HL-60 (cell line): Measurements from ENCODE around the gene CUL1.

Source experiments
- POLR2AphosphoS5 ChIP-seq: IDR thresholded peaks from 2 replicates; pipeline ENCODE4 v1.6.1; 2012; ENCODE audit warnings: low read depth
- TF ChIP-seq, protein P1 (sequence below): IDR thresholded peaks from one replicate; pipeline ENCODE4 v1.5.1; 2011; ENCODE audit warnings: low read length, control low read depth, inconsistent platforms; ENCODE audit not compliant: insufficient read depth
- TF ChIP-seq, protein P2 (sequence below): IDR thresholded peaks from 2 replicates; pipeline ENCODE4 v1.6.1; 2012; ENCODE audit warnings: low read depth; ENCODE audit not compliant: insufficient replicate concordance

DNA sequence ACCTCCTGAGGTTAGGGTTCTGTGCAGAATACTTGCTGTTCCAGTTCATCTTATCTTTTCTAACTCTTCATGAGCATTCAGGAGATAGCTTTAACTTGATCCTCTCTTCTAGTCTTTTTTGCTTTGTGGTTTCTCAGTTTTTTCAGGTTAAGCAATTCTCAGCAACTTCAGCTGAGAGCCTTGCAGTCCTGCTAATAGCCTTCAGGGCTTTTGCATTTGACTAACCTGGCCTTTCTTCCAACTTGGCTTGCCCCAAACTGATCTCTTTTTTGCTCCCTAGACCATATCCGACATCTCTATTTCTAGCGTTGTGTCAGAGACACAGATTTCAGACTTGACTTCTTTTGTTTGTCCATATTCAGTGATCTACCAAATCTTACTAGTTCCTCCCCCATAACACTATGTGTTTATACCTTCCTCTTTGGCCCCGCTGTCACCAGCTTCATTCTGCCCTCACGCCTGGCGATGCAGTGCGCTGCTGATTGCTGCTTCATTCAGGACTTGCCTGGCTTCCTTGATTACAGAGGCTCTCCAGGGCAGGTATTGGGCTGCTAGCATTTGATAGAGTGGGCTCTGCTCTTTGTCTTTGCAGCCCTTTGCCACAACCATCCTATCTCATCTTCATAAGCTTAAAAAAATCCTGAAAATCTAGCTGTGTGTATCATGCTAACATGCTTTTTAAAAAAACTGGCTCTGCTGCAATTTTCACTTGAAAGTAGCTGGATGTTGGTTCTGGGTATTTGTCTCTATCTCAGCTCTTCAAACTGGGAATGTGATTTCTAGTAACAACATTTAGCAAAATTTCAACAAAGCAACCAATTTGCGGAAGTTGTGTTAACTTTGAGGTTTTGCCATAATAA is 9.6 kb downstream of the CUL1 start:
- no peak for TF ChIP-seq POLR2AphosphoS5
- TF ChIP-seq, protein P1, sequence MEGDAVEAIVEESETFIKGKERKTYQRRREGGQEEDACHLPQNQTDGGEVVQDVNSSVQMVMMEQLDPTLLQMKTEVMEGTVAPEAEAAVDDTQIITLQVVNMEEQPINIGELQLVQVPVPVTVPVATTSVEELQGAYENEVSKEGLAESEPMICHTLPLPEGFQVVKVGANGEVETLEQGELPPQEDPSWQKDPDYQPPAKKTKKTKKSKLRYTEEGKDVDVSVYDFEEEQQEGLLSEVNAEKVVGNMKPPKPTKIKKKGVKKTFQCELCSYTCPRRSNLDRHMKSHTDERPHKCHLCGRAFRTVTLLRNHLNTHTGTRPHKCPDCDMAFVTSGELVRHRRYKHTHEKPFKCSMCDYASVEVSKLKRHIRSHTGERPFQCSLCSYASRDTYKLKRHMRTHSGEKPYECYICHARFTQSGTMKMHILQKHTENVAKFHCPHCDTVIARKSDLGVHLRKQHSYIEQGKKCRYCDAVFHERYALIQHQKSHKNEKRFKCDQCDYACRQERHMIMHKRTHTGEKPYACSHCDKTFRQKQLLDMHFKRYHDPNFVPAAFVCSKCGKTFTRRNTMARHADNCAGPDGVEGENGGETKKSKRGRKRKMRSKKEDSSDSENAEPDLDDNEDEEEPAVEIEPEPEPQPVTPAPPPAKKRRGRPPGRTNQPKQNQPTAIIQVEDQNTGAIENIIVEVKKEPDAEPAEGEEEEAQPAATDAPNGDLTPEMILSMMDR, result no peak
- TF ChIP-seq, protein P2, sequence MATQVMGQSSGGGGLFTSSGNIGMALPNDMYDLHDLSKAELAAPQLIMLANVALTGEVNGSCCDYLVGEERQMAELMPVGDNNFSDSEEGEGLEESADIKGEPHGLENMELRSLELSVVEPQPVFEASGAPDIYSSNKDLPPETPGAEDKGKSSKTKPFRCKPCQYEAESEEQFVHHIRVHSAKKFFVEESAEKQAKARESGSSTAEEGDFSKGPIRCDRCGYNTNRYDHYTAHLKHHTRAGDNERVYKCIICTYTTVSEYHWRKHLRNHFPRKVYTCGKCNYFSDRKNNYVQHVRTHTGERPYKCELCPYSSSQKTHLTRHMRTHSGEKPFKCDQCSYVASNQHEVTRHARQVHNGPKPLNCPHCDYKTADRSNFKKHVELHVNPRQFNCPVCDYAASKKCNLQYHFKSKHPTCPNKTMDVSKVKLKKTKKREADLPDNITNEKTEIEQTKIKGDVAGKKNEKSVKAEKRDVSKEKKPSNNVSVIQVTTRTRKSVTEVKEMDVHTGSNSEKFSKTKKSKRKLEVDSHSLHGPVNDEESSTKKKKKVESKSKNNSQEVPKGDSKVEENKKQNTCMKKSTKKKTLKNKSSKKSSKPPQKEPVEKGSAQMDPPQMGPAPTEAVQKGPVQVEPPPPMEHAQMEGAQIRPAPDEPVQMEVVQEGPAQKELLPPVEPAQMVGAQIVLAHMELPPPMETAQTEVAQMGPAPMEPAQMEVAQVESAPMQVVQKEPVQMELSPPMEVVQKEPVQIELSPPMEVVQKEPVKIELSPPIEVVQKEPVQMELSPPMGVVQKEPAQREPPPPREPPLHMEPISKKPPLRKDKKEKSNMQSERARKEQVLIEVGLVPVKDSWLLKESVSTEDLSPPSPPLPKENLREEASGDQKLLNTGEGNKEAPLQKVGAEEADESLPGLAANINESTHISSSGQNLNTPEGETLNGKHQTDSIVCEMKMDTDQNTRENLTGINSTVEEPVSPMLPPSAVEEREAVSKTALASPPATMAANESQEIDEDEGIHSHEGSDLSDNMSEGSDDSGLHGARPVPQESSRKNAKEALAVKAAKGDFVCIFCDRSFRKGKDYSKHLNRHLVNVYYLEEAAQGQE, result no peak
